Measurements from ENCODE around the gene CISD1. TPM values are rescaled to one million over a fixed set of nuclear protein-coding genes. Genes with fewer than 3 reads are reported as not detected.

The CISD1 gene
- total RNA-seq, 2 experiments from 2014 or later = 49.7 to 58.2 TPM

- TF ChIP-seq CTCF (IDR thresholded peaks at IDR 0.05) = no peak
- no peaks in the 10 kb centered on the region for H3K9me3 Mint-ChIP-seq
- no peak for DNase-seq
- POLR2A ChIA-PET = interaction anchor here (0.7 kb wide), 1 partner anchor 8 kb away, joined by 3 read pairs; no protein-coding TSS in a partner anchor
- intact Hi-C loops (cut with micrococcal nuclease) = no loop called here
- peaks cover 3% of the 10 kb centered on the region for H3K27me3 Mint-ChIP-seq
- H3K4me3 Mint-ChIP-seq = no peak overlapping the region
- ATAC-seq = no peak
- H3K27ac Mint-ChIP-seq = no peak overlapping the region
- no peaks in the 10 kb centered on the region for H3K36me3 Mint-ChIP-seq (ENCODE audit: low read depth)
- CTCF ChIA-PET = interaction anchor here (1.0 kb wide), 1 partner anchor 150 kb away, joined by 3 read pairs; no protein-coding TSS in a partner anchor
- H3K4me1 Mint-ChIP-seq (ENCODE audit: low read depth) = peaks cover 7% of the 10 kb centered on the region
These were observed 58.0 kb downstream of the CISD1 start for GRCh38 chr10:58326967-58327381.

DNA sequence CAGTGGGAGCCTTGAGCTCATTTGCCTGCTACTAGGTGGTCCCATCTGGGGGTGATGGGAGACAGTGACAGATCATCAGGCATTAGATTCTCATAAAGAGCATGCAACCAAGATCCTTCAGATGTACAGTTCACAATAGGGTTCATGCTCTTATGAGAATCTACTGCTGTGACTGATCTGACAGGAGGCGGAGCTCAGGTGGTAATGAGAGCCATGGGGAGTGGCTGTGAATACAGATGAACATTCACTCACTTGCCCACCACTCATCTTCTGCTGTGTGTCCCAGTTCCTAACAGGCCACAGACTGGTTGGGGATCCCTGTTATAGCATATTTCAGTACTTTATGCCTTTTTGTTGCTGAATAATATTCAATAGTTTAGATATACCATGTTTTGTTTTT lies 59.3 kb downstream of the CISD1 start:
- CTCF ChIA-PET = no interaction called here
- intact Hi-C loops (cut with micrococcal nuclease) = no loop called here

GRCh38 chr10:58330431-58330830 lies 61.5 kb downstream of the CISD1 start:
- H3K27ac Mint-ChIP-seq = no peak overlapping the region
- H3K4me3 Mint-ChIP-seq = no peak overlapping the region
- CTCF ChIA-PET = interaction anchor here (1.7 kb wide), 1 partner anchor 39 kb away, joined by 6 read pairs; no protein-coding TSS in a partner anchor
- no peak for DNase-seq
- no peaks in the 10 kb centered on the region for H3K9me3 Mint-ChIP-seq
- intact Hi-C loops (cut with micrococcal nuclease) = no loop called here
- H3K36me3 Mint-ChIP-seq (ENCODE audit: low read depth) = no peaks in the 10 kb centered on the region
- POLR2A ChIA-PET = no interaction called here
- TF ChIP-seq CTCF (IDR thresholded peaks at IDR 0.05) = no peak
- no peak for ATAC-seq
- H3K27me3 Mint-ChIP-seq = peaks cover 3% of the 10 kb centered on the region
- H3K4me1 Mint-ChIP-seq (ENCODE audit: low read depth) = peaks cover 4% of the 10 kb centered on the region

More for the DNA sequence above, 59.3 kb downstream of the CISD1 start:
- H3K27me3 Mint-ChIP-seq = peaks cover 3% of the 10 kb centered on the region
- H3K4me3 Mint-ChIP-seq = no peak overlapping the region
- no peaks in the 10 kb centered on the region for H3K4me1 Mint-ChIP-seq (ENCODE audit: low read depth)
- DNase-seq (no peak), ATAC-seq (no peak)
- H3K36me3 Mint-ChIP-seq (ENCODE audit: low read depth) = no peaks in the 10 kb centered on the region
- no peak for TF ChIP-seq CTCF (IDR thresholded peaks at IDR 0.05)
- H3K9me3 Mint-ChIP-seq = no peaks in the 10 kb centered on the region
- H3K27ac Mint-ChIP-seq = no peak overlapping the region
- POLR2A ChIA-PET = no interaction called here

DNA sequence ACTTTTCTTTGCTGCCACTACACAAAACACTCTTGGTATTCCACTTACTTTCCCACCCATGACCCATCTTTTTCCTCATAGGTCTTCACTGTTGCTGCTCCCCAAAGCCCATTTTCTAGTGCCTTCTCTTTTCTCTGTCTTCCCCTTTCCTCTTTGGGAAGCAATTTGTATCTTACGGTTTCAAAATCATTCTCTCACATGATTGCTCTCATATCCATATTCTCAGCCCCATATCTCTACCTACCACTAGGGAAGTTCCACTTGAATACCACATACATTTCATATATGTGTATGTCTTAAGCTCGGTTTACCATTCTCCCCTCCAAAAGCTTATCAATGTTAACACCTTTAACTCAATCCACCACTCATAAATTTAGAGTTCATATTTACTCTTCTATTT lies 62.7 kb downstream of the CISD1 start:
- POLR2A ChIA-PET = no interaction called here
- Mint-ChIP-seq H3K4me1 (ENCODE audit: low read depth) (peaks cover 13% of the 10 kb centered on the region), H3K4me3 (no peak overlapping the region), H3K27me3 (peaks cover 3% of the 10 kb centered on the region), H3K27ac (no peak overlapping the region), H3K9me3 (no peaks in the 10 kb centered on the region), H3K36me3 (ENCODE audit: low read depth) (peaks cover 8% of the 10 kb centered on the region)
- CTCF ChIA-PET = interaction anchor here (1.7 kb wide), 1 partner anchor 41 kb away, joined by 6 read pairs; no protein-coding TSS in a partner anchor
- DNase-seq (no peak), ATAC-seq (no peak)
- intact Hi-C loops (cut with micrococcal nuclease) = no loop called here
- no peak for TF ChIP-seq CTCF (IDR thresholded peaks at IDR 0.05)

DNA sequence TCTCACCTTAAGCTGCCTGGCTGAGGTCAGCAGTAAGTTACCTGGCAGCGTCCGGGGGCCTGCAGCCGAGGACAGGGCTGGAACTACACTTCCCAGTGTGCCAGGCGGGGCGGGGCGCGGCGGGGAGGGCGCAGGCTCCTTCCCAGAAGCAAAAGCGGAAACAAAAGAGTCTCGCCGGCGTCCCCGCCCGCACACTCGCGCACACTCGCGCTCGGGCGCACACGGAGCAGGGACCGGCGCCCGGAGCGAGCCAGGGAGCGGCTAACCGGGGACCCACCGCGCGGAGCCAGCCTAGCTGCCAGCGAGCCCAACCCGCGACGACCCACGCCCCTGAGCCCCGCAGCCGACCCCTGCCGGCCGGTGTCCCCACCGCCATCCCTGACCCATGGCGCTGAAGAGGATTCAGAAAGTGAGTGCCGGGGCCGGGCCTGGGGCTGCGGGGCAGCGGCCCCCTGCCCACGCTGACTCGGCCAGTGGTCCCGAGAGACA lies 65.9 kb downstream of the CISD1 start, which contains the start of gene UBE2D1:
TSS of gene UBE2D1 (plus strand) at position 190 of the 489 bp plus-strand sequence. CDS start at position 386, 196 bp downstream.
- CTCF ChIA-PET = interaction anchor here (0.5 to 2.0 kb wide), 6 partner anchors 35 to 54 kb away, joined by 3 to 11 read pairs (median 3); partner anchors contain the start of gene TFAM
- ATAC-seq (peak; percentile 98), DNase-seq (peak; percentile 90)
- no peak for TF ChIP-seq CTCF (IDR thresholded peaks at IDR 0.05)
- H3K36me3 Mint-ChIP-seq (ENCODE audit: low read depth) = peaks cover 14% of the 10 kb centered on the region
- H3K27me3 Mint-ChIP-seq = no peaks in the 10 kb centered on the region
- intact Hi-C loops (cut with micrococcal nuclease) = loop anchor here (5.0 kb wide), 1 partner anchor 47 kb away; no protein-coding TSS in a partner anchor
- POLR2A ChIA-PET = interaction anchor here (0.6 to 1.2 kb wide), 4 partner anchors 8 to 51 kb away, joined by 3 to 4 read pairs (median 3); no protein-coding TSS in a partner anchor
- H3K27ac Mint-ChIP-seq = peak within 1 kb of the TSS; percentile 69
- no peaks in the 10 kb centered on the region for H3K9me3 Mint-ChIP-seq
- peaks cover 30% of the 10 kb centered on the region for H3K4me1 Mint-ChIP-seq (ENCODE audit: low read depth)
- H3K4me3 Mint-ChIP-seq = peak within 1 kb of the TSS; percentile 91

Measured in activated CD8-positive, alpha-beta T cell treated with anti-CD3 and anti-CD28 coated beads for 36 hours (primary cell).